ENCODE results near the gene ANKRD13D. TPM values are rescaled to one million over a fixed set of nuclear protein-coding genes. Genes with fewer than 3 reads are reported as not detected.

The ANKRD13D gene
- total RNA-seq, 1 experiment from 2014 or later, result 58.9 TPM

GRCh38 chr11:67313125-67313890 lies 24.2 kb downstream of the ANKRD13D start:
- no peak for ATAC-seq
- Histone ChIP-seq H3K9me3 (ENCODE audit: low read length) (no peaks in the 10 kb centered on the region), H3K4me3 (ENCODE audit: low read length) (peak overlapping the region; percentile 11; the same call in 1 of the 2 replicates), H3K9ac (ENCODE audit: low read length) (peak overlapping the region; percentile 69), H3K4me1 (ENCODE audit: insufficient read depth, low read length) (peaks cover 24% of the 10 kb centered on the region), H4K20me1 (ENCODE audit: low read length) (no peaks in the 10 kb centered on the region), H3K4me2 (ENCODE audit: low read length) (peak overlapping the region; percentile 68), H3K79me2 (ENCODE audit: low read length) (peaks cover 4% of the 10 kb centered on the region), H3K36me3 (ENCODE audit: low read depth, low read length) (peaks cover 7% of the 10 kb centered on the region; the same call in 1 of the 2 replicates), H3K9me2 (replicated peaks; ENCODE audit: low read length) (no peaks in the 10 kb centered on the region), H3F3A (ENCODE audit: low read length, unreplicated experiment) (peaks cover 5% of the 10 kb centered on the region), H3K27ac (ENCODE audit: low read length) (peak overlapping the region; percentile 95), H2AFZ (ENCODE audit: low read length) (peak overlapping the region; percentile 1; the same call in 1 of the 2 replicates), H3K27me3 (ENCODE audit: low read length) (no peaks in the 10 kb centered on the region)
- CTCF ChIA-PET, result interaction anchor here (0.5 to 0.6 kb wide), 2 partner anchors 146 to 194 kb away, joined by 3 read pairs; partner anchors contain the start of gene KDM2A
- no peak for DNase-seq
- intact Hi-C loops (cut with micrococcal nuclease), result no loop called here
- no peak for TF ChIP-seq EZH2phosphoT487 (IDR thresholded peaks at IDR 0.05; ENCODE audit: borderline replicate concordance, low read length)
- no peak for TF ChIP-seq EZH2 (IDR thresholded peaks at IDR 0.05; ENCODE audit: low read length, unreplicated experiment)
- TF ChIP-seq CTCF (conservative IDR thresholded peaks at IDR 0.05; ENCODE audit: low read depth, low read length), result no peak
- POLR2A ChIA-PET (ENCODE audit: unreplicated experiment), result no interaction called here
- BruUV-seq (replicated peaks), result TSS peak; percentile 42

- no peaks in the 10 kb centered on the region for H3K9me2 ChIP-seq (replicated peaks; ENCODE audit: low read length)
- ChIA-PET POLR2A (ENCODE audit: unreplicated experiment) (interaction anchor here (0.5 kb wide), 1 partner anchor 244 kb away, joined by 4 read pairs; no protein-coding TSS in a partner anchor), CTCF (no interaction called here)
- no peak for TF ChIP-seq EZH2phosphoT487 (IDR thresholded peaks at IDR 0.05; ENCODE audit: borderline replicate concordance, low read length)
- TF ChIP-seq CTCF (conservative IDR thresholded peaks at IDR 0.05; ENCODE audit: low read depth, low read length), result no peak
- no peak for TF ChIP-seq EZH2 (IDR thresholded peaks at IDR 0.05; ENCODE audit: low read length, unreplicated experiment)
- DNase-seq (no peak), ATAC-seq (no peak)
- no TSS peak for BruUV-seq (replicated peaks)
- H3F3A ChIP-seq (ENCODE audit: low read length, unreplicated experiment), result peaks cover 5% of the 10 kb centered on the region
- H3K27me3 ChIP-seq (ENCODE audit: low read length), result no peaks in the 10 kb centered on the region
- intact Hi-C loops (cut with micrococcal nuclease), result no loop called here
- no peaks in the 10 kb centered on the region for H3K9me3 ChIP-seq (ENCODE audit: low read length)
- no peak overlapping the region for H3K9ac ChIP-seq (ENCODE audit: low read length)
- H4K20me1 ChIP-seq (ENCODE audit: low read length), result no peaks in the 10 kb centered on the region
- peaks cover 13% of the 10 kb centered on the region for H3K79me2 ChIP-seq (ENCODE audit: low read length)
- no peak overlapping the region for H2AFZ ChIP-seq (ENCODE audit: low read length)
- H3K36me3 ChIP-seq (ENCODE audit: low read depth, low read length), result peaks cover 7% of the 10 kb centered on the region; the same call in 1 of the 2 replicates
- no peak overlapping the region for H3K4me2 ChIP-seq (ENCODE audit: low read length)
- no peak overlapping the region for H3K27ac ChIP-seq (ENCODE audit: low read length)
- H3K4me3 ChIP-seq (ENCODE audit: low read length), result no peak overlapping the region
- peaks cover 33% of the 10 kb centered on the region for H3K4me1 ChIP-seq (ENCODE audit: insufficient read depth, low read length)
Measured at GRCh38 chr11:67314218-67314617, 25.1 kb downstream of the ANKRD13D start.
